NCI-H1436 (cell line): ENCODE results near the gene RNF114.
"Not testable (repeated sequence)": the region's sequence is repeated elsewhere in the genome, so short reads cannot be mapped to it uniquely, and the experiment has no call there.

Experiments used
- DNase-seq: peaks from one replicate; lab custom pipeline; 2025; lab: John Stamatoyannopoulos, UW

RNF114 gene

GRCh38 chr20:49936153-49937026 lies at the start of gene RNF114:
TSS of gene RNF114 (plus strand) at chr20:49936397. CDS start at chr20:49936413, 16 bp downstream.
- DNase-seq = peak; percentile 93

- DNase-seq = no peak
Observed at GRCh38 chr20:49886571-49887213, 49.5 kb upstream of the RNF114 start.

- no peak for DNase-seq
Observed at GRCh38 chr20:49887251-49888211, 48.7 kb upstream of the RNF114 start.

- peak; percentile 16 for DNase-seq
Observed at GRCh38 chr20:49888212-49889000, 47.8 kb upstream of the RNF114 start.

- DNase-seq = no peak
Observed at GRCh38 chr20:49889001-49889934, 46.9 kb upstream of the RNF114 start.

- DNase-seq = no peak
Observed at GRCh38 chr20:49889935-49890333, 46.3 kb upstream of the RNF114 start.

- DNase-seq = no peak
Observed at GRCh38 chr20:49890471-49891361, 45.5 kb upstream of the RNF114 start.

- no peak for DNase-seq
Observed at GRCh38 chr20:49891476-49892110, 44.6 kb upstream of the RNF114 start.

- no peak for DNase-seq
Observed at GRCh38 chr20:49892260-49892659, 43.9 kb upstream of the RNF114 start.

- DNase-seq = no peak
Observed at GRCh38 chr20:49892817-49893216, 43.4 kb upstream of the RNF114 start.

- DNase-seq = no peak
Observed at GRCh38 chr20:49893242-49894072, 42.7 kb upstream of the RNF114 start.

GRCh38 chr20:49894073-49894470 lies 42.1 kb upstream of the RNF114 start:
- DNase-seq = no peak

- not testable (repeated sequence) for DNase-seq
Observed at GRCh38 chr20:49895474-49896093, 40.6 kb upstream of the RNF114 start.

- no peak for DNase-seq
Observed at GRCh38 chr20:49896204-49896603, 40.0 kb upstream of the RNF114 start.

- no peak for DNase-seq
Observed at GRCh38 chr20:49899541-49900383, 36.4 kb upstream of the RNF114 start.

- DNase-seq = no peak
Observed at GRCh38 chr20:49901588-49901987, 34.6 kb upstream of the RNF114 start.
